Esophagus mucosa (tissue), 1 donor: ENCODE measurements around the gene RHOH. TPM values are rescaled to one million over a fixed set of nuclear protein-coding genes. Genes with fewer than 3 reads are reported as not detected.
A peak's percentile ranks its signal among the peaks of the same experiment; 100 is the strongest.

Experiments
- ATAC-seq: fragments of 200-7000 bp; cut with Tn5 transposase; one replicate; pipeline ENCODE4 v1.9.1; 2020
- total RNA-seq: library from RNA; stranded (reverse); gene quantifications from one replicate; pipeline ENCODE4 v1.2.4, GENCODE V29; 2023
- donor health status: DM: yes; HTN: yes; CAD: no.

The RHOH gene
- total RNA-seq, 1 donor from 2014 or later: 1.2 TPM

- no peak for ATAC-seq
Observed at GRCh38 chr4:40190019-40190418, 6.8 kb upstream of the RHOH start.

GRCh38 chr4:40190465-40190864, 6.4 kb upstream of the RHOH start:
- ATAC-seq: no peak

- ATAC-seq: no peak
Observed at GRCh38 chr4:40190880-40191815, 5.7 kb upstream of the RHOH start.

GRCh38 chr4:40192114-40193015, 4.5 kb upstream of the RHOH start:
- no peak for ATAC-seq

DNA sequence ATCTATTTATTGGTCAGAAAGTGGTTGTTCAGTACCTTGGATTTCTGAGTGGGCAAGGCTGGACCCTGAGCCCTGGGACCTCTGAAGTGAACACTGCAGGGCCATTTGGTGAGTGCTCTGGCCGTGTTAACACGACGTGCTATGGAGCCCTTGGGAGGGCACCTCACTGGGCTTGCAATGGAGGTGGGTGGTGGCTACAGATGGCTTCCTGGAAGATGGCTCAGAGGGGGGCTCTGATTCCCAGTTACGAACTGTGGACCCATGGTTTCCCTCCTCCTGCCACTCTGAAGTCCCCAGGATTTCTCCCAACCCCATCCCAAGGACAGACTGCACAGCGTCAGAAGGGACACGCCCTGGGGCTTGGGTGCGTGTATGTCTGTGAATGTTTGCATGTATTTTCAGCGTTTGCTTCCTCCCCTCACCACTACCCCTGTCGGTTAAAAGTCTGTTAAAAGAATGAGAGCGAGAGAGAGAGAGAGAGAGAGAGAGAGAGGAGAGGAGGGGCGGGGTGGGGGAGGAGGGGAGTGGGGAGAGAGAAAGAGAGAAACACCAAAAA, 3.7 kb upstream of the RHOH start:
- ATAC-seq: peak; percentile 50

DNA sequence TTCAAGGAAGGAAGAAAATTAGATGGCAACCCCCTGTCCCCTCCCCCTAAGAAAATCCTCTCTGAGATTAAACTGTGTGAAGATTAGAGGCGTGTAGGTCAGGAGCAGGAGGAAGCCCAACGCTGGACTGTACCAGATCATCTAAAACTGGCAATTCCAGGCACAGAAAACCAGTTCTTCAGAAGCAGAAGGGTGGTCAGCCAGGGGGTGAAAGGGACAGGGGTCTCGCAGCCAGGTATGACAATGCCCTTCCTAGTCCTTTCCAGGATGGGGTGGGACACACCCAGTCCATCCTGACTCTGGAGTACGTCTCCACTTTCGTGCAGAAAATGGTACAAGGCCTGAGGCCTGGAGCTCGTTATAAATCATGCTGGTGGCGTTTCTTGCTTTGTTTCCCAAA, 3.3 kb upstream of the RHOH start:
- ATAC-seq: peak; percentile 9

DNA sequence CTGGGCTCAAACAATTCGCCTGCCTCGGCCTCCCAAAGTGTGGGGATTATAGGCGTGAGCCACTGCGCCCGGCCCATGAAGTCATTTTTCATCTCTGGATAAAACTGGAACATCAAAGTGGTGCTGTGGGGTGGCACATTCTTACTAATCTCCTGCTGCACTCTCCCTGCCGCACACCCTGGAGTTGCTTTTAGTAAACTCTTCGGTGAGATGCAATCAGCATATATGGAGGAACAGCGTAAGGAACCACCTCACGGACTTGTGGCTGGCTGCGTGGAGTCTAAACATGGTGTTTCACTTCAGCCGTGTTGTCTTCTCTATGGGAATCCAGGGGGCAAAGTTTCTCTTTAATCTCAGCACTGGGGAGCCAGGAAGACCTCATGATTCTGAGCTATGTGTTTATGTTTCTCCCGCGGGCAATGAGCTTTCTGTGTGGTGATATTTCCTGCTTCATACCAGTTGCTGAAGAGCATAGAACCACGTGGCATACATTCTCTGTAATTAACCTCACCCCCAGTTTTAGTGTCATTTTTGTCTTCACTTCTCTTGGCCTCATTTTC, 2.1 kb upstream of the RHOH start:
- peak; percentile 22 for ATAC-seq

- ATAC-seq: no peak
Observed at GRCh38 chr4:40195182-40196177, 1.4 kb upstream of the RHOH start.

DNA sequence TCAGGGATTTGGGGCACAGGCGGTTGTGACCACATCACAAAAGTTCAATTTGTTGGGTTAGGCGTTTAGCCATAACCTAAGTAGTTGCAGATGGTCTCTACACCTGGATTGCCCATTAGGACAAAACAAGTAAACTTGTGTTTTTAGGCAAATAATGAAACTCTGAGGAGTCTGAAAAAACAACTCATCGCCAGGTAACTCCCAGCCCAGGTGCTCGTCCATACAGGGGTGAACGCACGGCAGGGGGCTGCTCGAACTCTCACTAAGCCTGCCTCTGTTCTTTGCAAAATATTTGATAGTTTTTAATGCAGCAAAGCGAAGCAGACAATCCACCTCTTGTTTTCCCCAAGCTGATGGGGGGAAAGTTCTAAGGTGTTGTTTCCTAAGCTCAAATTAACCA, 559 bp upstream of the RHOH start:
- ATAC-seq: no peak

DNA sequence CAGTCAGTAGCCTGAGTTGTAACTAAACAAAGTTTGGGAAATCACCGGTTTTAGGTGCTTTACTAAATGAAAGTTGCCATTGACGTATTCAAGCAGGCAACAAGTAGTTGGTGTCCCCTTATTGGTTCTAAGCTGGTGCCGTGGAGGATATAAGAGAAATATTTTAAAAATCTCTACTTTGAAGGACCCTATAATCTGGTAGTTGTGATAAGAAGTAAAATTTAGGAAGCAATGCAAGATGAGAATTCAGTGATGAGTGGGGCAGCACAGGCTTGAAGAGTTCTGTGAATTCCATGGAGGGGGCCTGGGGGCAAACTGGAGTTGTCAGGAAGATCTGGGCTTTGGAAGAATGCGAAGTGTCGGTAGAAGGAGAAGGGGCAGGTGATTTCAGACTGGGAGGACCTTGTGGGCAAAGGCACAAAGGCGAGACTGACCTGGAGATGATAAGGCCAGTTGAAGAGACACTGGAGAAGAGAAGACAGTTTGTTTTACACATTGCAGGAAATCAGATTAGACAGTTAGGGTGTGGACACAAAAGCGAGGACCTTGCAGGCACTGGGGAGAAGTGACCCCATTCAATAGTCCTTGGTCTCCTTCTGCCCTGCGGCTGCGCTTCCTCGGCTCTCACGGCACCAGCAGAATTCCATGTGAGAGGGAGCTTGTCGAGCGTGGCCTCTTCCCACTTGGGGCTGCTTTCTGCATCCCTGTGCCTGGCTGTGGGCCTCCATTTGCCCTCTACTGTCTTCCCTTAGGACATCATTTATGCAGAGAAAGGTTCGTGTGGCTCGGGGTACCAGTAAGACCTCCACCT, 1.3 kb downstream of the RHOH start:
- ATAC-seq: no peak

GRCh38 chr4:40199179-40199670, 2.4 kb downstream of the RHOH start:
- ATAC-seq: no peak

DNA sequence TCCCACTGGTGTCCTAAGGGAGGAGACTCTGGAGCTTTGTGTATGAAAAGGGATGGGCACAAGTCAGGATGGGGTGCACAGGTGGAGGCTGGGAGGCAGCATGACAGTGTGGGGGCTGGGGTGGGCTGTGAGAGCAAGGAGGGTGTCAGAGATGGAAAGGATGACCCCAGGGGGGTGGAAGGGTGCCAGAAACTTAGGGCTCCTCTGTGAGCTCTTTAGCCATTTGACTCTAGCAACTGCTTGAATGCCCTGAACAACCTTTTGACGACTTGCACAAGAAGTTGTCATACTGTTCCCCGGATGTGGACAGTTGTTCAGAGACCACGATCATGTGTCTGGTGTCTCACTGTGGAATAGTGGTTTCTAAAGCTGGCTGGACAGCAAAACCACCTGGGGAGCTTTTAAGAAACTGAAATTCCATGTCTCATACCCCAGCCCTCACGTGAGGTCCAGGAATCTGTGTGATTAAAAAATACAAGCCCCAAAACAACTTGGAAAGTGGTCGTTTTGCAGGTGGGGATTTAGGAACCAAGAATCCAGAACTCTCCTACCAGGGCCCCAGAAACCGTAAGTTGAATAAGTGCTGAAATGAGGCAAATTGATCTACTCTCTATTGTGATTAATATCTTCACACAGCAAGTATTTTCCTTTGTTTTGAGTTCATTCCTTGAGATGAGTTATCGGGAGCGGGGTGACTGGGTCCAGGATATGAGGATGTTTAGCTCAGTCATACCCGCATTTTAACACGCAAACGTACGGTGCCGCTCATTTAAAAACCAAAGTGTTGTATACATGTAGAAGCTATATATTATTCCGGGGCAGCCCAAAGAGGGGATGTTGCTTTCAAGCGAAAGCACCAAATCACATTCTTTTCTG, 3.4 kb downstream of the RHOH start:
- ATAC-seq: peak; percentile 38

- ATAC-seq: no peak
Observed at GRCh38 chr4:40200875-40201801, 4.3 kb downstream of the RHOH start.

DNA sequence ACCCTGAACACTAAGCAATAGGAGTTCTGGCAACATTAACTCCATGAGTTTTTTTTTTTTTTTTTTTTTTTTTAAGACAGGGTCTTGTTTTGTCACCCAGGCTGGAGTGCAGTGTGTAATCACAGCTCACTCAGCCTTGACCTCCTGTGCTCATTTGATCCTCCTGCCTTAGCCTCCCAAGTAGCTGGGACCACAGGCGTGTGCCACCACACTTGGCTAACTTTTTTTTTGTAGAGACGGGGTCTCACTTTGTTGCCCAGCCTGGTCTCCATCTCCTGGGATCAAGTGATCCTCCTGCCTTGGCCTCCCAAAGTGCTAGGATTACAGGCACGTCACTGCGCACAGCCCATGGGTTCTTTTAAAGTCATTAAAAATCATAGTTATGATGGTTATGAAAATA, 5.1 kb downstream of the RHOH start:
- ATAC-seq: no peak

- ATAC-seq: no peak
Observed at GRCh38 chr4:40202474-40202873, 5.6 kb downstream of the RHOH start.

DNA sequence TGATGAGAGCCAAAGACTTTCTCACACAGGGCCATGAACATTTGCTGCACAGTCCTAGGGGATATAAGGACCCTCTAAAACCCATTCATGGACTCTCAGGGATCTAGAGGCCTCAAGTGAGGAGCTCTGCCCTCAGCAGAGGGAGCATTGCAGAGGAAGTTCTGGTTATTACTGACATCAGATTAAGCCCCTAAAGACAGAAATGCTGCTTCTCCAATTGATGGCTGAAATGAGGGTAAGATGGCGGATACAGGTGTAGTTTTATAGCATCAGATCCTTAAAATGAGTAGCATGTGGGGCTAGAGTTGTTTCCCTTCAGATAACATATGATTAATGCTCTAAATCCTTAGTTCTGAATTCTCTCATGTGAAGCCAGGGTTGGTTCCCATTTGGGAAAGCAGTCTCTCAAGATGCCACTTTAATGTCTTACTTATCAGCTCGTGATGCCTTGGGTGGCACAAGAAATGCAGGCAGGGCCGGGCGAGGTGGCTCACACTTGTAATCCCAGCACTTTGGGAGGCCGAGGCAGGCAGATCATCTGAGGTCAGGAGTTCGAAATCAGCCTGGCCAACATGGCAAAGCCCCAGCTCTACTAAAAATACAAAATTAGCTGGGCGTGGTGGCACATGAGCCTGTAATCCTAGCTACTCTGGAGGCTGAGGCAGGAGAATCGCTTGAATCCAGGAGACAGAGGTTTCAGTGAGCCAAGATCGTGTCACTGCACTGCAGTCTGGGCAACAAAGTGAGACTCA, 7.9 kb downstream of the RHOH start:
- no peak for ATAC-seq
